BJ (cell line): Measurements from ENCODE around the gene WBP4. TPM values are rescaled to one million over a fixed set of nuclear protein-coding genes. Genes with fewer than 3 reads are reported as not detected.

Source experiments
- CTCF ChIA-PET: fragments of 350-600 bp; formaldehyde crosslinking; extraction: SDS; loops from one replicate; lab custom pipeline; 2021; ENCODE audit warnings: antibody characterized with exemption, inconsistent platforms; lab: Yijun Ruan, JAX
- POLR2A ChIA-PET: fragments of 300-600 bp; sonication (Branson Sonifier 250); formaldehyde crosslinking; extraction: SDS; loops from one replicate; lab custom pipeline; 2021; ENCODE audit warnings: antibody characterized with exemption; lab: Charles Lee
- DNase-seq: peaks from one replicate; pipeline ENCODE4 v3.0.0-alpha.2; 2011; ENCODE audit warnings: low read depth
- H3K27me3 ChIP-seq: 2 replicates; pipeline ENCODE4 v1.6.0; 2011; ENCODE audit warnings: low read length; ENCODE audit not compliant: control insufficient read depth, insufficient read depth
- H3K36me3 ChIP-seq: 2 replicates; pipeline ENCODE4 v1.5.1; 2011; ENCODE audit warnings: low read length; ENCODE audit not compliant: control insufficient read depth, insufficient read depth
- H3K4me3 ChIP-seq: 2 replicates; pipeline ENCODE4 v1.5.1; 2011; ENCODE audit warnings: low read depth, mild to moderate bottlenecking, control low read depth, low read length
- CTCF ChIP-seq: IDR thresholded peaks from 2 replicates; pipeline ENCODE4 v1.5.1; 2011; ENCODE audit warnings: low read depth, mild to moderate bottlenecking, control low read depth, inconsistent platforms, low read length, moderate library complexity; ENCODE audit not compliant: insufficient read depth
- polyA plus RNA-seq: library from polyadenylated mRNA; depleted of rRNA; stranded (reverse); fragments of >200 nt; gene quantifications from 2 replicates; pipeline ENCODE4 v1.2.3, GENCODE V29; 2011

WBP4 gene
- polyA plus RNA-seq, 1 experiment: 4.9 TPM

GRCh38 chr13:41065078-41065477, 3.8 kb downstream of the WBP4 start:
- no peak for TF ChIP-seq CTCF
- ChIA-PET POLR2A (interaction anchor here (0.6 kb wide), 1 partner anchor 557 kb away, joined by 17 read pairs; no protein-coding TSS in a partner anchor), CTCF (interaction anchor here (0.6 to 1.2 kb wide), 3 partner anchors 10 to 1008 kb away, joined by 3 read pairs; no protein-coding TSS in a partner anchor)
- Histone ChIP-seq H3K36me3 (peaks cover 7% of the 10 kb centered on the region), H3K4me3 (no peak overlapping the region), H3K27me3 (no peaks in the 10 kb centered on the region)
- peak; percentile 75 for DNase-seq

GRCh38 chr13:41074523-41074922, 13.2 kb downstream of the WBP4 start:
- ChIA-PET CTCF (interaction anchor here (0.6 to 1.7 kb wide), 19 partner anchors 9 to 310 kb away, joined by 3 to 9 read pairs (median 4); partner anchors contain the start of gene MTRF1), POLR2A (no interaction called here)
- H3K4me3 ChIP-seq: no peak overlapping the region
- no peak for DNase-seq
- peaks cover 8% of the 10 kb centered on the region for H3K36me3 ChIP-seq
- no peaks in the 10 kb centered on the region for H3K27me3 ChIP-seq
- no peak for TF ChIP-seq CTCF

GRCh38 chr13:41075034-41075433, 13.7 kb downstream of the WBP4 start:
- Histone ChIP-seq H3K27me3 (no peaks in the 10 kb centered on the region), H3K36me3 (peaks cover 6% of the 10 kb centered on the region), H3K4me3 (no peak overlapping the region)
- CTCF ChIA-PET: interaction anchor here (0.6 to 1.6 kb wide), 15 partner anchors 9 to 309 kb away, joined by 3 to 9 read pairs (median 4); partner anchors contain the start of gene MTRF1
- POLR2A ChIA-PET: no interaction called here
- TF ChIP-seq CTCF: peak; percentile 59
- no peak for DNase-seq

- ChIA-PET CTCF (no interaction called here), POLR2A (no interaction called here)
- no peak overlapping the region for H3K4me3 ChIP-seq
- no peak for DNase-seq
- H3K27me3 ChIP-seq: no peaks in the 10 kb centered on the region
- TF ChIP-seq CTCF: no peak
- H3K36me3 ChIP-seq: peaks cover 6% of the 10 kb centered on the region
Measured at GRCh38 chr13:41075485-41075884, 14.2 kb downstream of the WBP4 start.

GRCh38 chr13:41077475-41077874, 16.2 kb downstream of the WBP4 start:
- DNase-seq: no peak
- Histone ChIP-seq H3K4me3 (no peak overlapping the region), H3K36me3 (peaks cover 9% of the 10 kb centered on the region), H3K27me3 (no peaks in the 10 kb centered on the region)
- CTCF ChIA-PET: no interaction called here
- POLR2A ChIA-PET: no interaction called here
- no peak for TF ChIP-seq CTCF
